HG02610 (cell line): Measurements from ENCODE around the gene IFITM5.
"Not testable (repeated sequence)": the region's sequence is repeated elsewhere in the genome, so short reads cannot be mapped to it uniquely, and the experiment has no call there.

ENCODE experiments used
- ATAC-seq: cut with Tn5 transposase; IDR thresholded peaks from one replicate; pipeline ENCODE4 v1.9.1; 2021; ENCODE audit warnings: mild to moderate bottlenecking, moderate library complexity; ENCODE audit not compliant: unreplicated experiment

Gene IFITM5

DNA sequence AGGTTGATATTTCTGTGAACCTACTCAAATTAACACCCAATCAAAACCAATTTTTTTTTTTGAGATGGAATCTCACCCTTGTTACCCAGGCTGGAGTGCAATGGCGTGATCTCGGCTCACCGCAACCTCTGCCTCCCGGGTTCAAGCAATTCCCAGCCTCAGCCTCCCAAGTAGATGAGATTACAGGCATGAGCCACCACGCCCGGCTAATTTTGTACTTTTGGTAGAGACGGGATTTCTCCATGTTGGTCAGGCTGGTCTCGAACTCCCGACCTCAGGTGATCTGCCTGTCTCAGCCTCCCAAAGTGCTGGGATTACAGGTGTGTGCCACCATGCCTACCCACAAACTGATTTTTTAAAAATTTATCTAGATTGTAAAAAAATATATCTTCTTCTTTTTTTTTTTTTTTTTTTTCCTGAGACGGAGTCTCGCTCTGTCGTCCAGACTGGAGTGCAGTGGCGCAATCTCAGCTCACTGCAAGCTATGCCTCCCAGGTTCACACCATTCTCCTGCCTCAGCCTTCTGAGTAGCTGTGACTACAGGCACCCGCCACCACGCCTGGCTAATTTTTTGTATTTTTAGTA lies 29.3 kb upstream of the IFITM5 start:
- not testable (repeated sequence) for ATAC-seq

DNA sequence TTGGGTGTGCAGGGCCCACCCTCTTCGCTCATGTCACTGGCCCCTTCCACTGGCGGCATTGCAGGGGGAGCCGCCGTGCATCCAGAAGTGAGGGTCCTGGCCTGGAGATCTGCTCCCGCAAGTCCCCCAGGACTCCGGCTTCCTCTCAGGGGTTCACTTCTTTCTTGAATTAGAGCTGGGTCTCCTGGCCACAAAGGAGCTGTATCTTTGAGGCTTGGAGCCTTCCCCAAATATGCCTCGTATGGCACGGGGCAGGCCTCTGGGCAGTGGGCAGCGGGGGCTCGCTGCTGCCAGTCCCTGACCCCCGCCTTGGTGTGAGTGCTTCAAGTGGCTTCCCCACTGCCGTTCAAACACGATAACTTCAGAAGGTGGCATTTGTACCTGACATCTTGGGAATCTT lies 28.7 kb upstream of the IFITM5 start:
- ATAC-seq: no peak

DNA sequence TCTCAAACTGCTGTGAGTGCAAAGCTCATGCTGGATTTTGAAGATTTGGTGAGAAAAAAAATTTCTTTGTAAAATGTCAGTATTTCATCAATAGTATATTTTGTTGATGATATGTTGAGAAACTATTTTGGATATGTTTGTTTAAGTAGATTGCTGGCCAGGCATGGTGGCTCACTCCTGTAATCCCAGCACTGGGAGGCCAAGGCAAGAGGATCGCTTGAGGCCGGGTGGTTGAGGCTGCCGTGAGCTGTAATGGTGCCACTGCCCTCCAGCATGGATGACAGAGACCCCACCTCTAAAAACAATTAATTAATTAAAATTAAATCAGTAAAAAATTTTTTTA lies 28.2 kb upstream of the IFITM5 start:
- no peak for ATAC-seq

DNA sequence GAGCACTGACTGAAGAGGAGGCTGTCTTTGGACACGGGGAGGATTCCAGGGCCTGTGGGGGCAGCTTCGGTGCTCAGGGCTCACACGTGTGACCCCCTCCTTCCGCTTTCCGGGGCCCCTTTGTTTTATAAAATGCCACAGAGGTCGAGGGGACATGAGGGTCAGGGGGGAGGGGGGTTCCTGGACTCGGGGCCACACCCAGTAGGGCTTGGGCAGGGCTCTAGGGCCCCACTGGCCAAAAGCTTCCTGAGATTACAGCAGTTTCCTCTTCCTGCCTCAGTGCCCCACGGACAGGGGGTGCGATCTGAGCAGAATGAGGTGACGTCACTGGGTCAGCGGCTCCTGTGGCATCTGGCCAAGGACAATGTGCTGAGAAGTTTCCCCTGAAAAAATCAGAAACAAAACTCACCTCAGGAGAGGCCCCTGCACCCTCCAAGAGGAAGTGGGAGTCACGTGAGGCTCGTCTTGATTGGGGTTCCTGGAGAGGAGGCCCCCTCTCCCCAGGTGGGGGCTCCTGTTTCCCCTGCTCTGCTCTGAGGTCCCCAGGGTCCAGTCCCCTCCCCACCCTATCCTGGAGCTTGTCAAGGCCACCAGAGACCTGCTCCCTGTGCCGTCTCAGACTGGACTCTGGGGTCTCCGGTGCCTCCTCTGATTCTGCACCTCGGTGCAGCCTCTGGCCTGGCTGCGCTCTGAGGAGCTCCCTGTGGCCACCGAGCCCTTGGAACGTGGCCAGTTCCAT lies 27.7 kb upstream of the IFITM5 start:
- ATAC-seq: peak; percentile 65

DNA sequence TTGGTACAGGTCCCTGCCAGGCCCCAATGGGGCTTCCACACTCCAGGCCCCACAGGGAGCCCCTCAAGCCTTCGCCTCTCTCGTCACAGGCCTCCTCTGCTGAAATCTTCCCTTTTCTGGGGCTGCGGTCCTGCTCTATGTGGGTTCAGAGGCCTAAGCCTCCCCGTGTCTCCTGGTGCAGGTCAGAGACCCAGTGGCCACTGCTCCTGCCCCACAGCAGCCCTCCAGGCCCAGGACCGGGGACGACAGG lies 27.2 kb upstream of the IFITM5 start:
- no peak for ATAC-seq

DNA sequence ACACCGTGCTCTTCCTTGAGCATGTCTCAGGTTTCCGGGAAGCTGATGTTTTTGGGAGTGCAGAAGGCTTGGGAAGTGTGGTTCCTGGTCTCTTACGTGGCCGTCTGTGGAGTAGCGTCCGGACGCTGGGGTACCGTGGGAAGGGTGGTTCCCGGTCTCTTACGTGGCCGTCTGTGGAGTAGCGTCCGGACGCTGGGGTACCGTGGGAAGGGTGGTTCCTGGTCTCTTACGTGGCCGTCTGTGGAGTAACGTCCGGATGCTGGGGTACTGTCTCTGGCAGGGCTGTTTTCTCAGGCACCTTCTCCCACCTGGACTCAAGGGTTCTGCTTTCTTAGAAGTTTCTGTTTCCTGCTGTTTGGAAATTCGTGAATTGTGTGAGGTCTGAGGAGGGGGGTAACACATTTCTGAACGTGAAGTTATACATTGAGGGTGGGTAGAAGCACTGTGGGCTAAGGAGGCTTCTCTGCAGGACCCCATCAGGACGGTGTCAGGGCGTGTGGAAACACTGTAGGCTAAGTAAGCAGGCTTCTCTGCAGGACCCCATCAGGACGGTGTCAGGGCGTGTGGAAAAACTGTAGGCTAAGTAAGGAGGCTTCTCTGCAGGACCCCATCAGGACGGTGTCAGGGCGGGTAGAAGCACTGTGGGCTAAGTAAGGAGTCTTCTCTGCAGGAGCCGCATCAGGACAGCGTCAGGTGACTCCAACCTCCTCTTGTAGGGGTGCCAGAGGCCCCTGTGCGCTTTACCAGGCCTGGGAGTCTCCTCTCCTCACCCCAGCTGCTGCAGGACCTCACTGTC lies 26.7 kb upstream of the IFITM5 start:
- ATAC-seq: no peak

DNA sequence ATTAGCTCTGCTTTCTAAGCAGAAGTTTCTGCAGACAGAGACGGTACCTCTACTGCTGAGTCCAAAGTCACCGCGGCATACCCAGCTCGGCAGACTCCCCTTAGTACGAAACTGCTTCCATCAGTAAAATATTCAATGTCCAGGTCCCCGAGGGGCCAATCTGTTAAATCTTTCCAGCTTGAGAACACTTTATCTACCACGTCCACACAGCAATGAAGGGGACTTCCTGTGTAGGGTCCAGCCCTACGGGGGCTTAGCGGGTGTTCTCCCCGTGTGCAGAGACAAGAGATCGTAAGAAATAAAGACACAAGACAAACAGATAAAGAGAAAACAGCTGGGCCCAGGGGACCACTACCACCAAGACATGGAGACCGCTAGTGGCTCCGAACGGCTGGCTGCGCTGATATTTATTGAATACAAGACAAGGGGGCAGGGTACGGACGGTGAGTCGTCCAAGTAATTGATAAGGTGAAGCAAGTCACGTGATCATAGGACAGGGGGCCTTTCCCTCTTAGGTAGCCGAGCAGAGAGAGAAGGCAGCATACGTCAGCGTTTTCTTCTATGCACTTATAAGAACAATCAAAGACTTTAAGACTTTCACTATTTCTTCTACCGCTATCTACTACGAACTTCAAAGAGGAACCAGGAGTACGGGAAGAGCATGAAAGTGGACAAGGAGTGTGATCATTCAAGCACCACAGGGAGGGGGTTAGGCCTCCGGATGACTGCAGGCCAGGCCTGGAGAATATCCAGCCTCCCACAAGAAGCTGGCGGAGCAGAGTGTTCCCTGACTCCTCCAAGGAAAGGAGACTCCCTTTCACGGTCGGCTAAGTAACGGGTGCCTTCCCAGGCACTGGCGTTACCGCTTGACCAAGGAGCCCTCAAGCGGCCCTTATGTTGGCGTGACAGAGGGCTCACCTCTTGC lies 25.5 kb upstream of the IFITM5 start:
- not testable (repeated sequence) for ATAC-seq

DNA sequence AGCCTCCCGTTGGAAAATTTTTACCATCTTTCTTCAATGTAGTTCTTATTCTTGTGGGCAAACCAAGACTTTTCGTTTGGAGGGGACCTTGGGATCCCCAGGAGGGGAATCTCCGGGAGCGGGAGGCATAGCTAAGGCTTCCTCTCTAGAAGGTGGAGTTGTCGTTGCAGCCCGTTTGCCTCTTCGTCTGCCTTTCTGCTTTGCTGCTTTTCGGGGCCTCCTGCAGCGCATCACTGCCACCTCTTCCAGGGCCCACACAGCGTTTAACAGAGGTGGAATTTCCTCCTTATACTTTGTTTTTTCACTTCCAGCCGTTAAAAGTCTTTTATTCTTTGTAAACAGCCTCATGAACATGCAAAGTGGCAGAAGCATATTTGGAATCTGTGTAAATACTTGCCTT lies 24.8 kb upstream of the IFITM5 start:
- no peak for ATAC-seq

DNA sequence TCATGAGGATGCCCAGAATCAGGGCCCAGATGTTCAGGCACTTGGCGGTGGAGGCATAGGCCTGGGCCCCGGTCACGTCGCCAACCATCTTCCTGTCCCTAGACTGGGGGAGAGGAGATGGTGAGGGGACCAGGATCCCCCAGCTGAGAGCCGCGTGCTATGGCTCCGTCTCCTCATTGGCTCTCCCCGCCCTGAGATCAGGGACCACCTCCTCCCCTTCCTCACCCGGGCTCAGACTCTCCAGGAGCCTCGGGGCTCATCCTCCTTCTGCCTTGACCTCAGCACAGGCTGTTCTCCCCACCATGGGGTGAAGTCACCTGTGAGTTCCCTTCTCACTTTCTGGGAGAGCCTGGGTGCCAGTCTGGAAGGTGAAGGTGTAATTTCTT lies 20.6 kb upstream of the IFITM5 start:
- not testable (repeated sequence) for ATAC-seq

DNA sequence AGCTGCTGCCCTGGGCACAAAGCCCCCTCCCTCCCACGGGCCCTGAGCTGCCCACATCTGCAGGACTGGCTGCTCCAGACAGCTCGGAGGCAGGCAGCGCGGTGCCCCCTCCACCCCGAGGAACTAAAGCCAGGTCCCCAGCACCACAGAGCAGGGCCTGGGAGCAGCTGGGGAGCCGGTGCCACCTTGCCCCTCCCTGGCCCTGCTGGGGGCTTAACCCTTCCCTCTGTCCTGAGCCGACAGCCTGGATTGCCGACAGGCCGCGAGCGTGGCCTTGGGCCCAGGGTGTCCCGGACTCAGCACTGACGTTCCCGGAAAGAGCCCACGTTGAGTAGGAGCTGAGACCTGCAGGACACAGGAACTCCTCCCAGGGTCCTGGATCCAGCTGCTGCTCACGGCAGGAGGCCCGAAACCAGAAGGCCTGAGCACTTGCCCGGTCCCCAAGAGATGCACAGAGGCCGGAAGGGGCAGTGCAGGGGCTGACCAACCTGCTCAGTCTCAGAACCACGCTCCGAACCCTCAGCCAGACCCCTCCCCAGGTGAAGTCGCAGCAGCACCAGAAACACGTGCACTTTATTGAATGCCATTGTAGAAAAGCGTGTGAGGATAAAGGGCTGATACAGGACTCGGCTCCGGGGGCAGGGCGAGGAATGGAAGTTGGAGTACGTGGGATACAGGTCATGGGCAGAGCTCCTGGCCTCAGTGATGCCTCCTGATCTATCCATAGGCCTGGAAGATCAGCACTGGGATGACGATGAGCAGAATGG lies 20.0 kb upstream of the IFITM5 start:
- ATAC-seq: not testable (repeated sequence)

DNA sequence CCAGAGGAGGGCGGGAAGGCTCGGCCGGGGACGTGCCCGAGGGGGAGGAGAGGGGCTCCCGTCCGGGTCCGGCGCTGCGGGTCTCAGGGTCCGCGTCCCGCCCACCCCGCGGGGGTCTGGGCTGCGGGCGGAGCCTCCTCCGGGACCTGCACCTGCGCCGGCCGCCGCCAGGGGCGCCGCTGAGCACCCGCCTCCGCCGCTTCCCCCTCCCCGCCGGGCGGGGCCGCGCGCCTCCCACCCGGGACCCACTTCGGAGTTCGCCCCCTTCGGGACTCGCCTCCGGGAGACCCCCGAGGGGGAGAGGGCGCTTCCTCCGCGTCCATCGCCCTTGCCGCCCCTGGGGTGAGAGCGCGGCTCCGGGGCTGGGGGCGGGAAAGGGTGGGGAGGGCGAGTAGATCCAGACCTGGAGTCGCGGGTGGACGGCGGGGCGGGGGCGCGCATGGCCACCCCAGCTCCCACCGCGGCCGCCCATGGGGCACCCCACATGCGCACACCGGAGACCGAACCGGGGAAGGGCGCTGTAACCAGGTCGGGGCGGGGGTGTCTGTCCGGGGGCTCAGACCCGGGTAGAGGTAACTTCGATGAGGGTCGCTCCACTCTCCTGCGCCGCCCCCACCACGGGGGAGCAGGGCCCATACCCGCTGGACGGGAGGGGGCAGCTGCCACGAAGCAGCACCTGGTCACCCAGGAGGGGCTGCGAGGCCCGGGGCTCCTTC lies 19.2 kb upstream of the IFITM5 start:
- peak; percentile 38 for ATAC-seq

DNA sequence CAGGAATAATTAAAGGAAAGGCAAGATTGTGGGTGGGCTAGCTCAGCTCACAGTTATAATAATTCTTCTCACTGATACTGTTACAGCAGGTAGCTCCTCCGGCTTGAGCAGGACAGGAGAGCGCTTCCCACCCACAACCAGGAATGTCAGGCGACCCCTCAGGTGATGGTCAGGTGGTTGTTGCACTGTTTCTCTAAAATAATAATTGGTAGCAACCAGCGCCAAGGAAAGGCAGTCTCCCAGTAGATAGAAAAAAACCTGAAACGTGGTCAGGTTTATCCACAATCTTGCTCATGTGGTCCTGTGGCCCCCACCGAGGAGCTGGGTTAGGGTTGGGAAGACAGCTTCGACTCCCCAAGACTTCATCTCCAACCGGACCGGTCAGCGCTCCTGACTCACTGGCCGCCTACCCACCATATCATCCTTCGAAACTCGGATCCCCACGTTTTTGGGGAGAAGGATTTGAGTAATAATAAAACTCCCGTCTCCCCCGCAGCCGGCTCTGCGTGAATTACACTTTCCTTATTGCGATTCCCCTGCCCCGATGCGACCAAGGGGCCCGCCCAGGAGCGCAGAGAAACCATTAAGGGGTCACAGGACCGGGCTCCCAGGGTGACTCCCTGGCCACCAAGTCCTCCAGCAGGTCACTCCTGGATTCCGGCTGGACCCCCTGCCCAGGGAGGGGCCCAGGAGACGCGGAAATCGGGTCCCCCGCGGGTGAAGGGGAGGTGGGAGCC lies 18.5 kb upstream of the IFITM5 start:
- ATAC-seq: peak; percentile 15

DNA sequence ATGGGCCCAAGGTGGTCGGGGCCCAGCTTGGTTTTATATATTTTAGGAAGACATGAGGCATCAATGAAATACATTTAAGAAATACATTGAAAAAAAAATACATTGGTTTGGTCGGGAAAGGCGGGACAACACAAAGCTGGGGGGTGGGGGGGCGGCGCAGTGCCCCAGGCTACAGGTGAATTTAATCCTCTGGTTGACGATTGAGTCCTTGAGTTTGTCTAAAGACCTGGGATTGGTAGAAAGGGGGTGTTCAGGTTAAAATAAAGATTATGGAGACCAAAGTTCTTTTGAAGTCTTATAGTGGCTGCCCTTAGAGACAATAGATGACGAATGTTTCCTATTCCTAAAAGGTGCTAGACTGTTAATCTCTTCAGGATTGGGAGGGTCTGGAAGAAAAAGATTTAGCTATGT lies 17.6 kb upstream of the IFITM5 start:
- no peak for ATAC-seq

DNA sequence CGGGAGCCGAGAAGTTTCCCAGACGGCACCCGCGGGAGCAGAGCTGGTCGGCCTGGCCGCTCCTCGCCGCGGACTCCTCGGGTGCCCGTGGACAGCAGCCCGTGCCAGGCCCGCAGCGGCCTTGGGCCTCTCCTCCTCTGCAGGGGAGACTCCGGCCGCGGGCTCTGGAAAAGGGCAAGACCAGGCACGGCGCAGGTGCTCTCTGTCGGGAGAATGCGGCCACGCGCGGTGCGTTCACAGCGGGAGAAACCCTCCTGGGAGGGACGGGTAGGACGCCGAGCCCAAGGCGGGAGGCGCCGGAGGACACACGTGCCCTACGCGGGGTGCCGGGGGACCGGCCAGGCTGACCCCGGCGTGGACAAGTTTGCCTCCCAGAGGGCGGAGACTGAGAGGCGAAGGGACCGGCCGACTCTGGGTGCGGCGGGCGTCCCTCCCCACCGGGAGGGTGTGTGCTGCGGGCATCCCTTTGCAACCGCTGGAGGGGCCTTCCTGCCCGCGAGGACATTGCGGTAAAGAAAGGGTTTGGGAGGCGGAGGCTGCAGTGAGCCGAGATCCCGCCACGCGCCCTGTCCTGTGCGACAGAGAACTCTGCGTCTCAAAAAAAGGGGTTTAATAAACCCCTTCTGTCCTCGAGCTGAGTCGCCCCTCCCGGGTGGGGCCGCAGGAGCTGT lies 16.8 kb upstream of the IFITM5 start:
- ATAC-seq: no peak

DNA sequence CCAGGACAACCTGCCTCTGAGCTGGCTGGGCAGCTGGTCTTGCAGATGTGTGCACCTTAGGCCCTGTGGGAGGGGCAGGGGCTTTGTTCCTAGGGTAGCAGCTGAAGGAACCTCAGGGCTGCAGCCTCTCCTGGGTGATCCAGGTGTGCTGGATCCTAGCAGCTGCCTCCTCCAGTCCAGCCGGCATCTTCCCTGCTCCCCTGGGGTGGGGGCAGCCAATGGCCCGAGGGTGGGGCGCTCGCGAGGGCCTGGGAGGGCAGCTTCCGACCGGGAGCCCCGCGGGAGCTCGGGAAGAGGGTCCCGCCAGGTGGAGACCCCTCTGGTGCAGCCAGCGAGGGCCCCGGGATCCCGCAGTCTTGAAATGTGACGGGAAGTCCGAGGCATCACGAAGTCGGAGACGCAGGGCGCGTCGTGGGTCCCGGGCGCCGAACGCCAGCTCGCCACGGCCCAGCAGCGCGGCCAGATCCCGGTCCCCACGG lies 16.2 kb upstream of the IFITM5 start:
- ATAC-seq: no peak

DNA sequence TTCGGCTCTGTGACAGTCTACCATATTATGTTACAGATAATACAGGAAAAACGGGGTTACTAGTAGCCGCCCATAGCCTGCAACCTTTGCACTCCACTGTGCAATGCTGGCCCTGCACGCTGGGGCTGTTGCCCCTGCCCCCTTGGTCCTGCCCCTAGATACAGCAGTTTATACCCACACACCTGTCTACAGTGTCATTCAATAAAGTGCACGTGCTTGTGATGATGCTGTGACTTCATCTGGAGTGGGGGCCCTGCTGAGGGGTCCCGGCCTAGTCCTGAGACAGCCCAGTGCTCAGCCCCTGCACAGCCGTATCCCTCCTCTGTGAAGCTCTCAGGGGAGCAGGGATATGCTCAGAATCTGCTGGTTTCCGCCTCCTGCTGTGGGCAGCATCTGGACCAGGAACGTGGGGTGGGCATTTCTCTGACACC lies 15.7 kb upstream of the IFITM5 start:
- no peak for ATAC-seq

DNA sequence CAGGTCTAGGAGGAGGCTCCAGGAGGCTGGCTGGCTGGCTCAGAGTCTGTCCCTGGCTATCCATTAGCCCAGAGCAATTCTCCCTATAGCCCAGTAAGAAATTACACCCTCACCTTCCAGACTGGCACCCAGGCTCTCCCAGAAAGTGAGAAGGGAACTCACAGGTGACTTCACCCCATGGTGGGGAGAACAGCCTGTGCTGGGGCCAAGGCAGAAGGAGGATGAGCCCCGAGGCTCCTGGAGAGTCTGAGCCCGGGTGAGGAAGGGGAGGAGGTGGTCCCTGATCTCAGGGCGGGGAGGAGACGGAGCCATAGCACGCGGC lies 15.2 kb upstream of the IFITM5 start:
- ATAC-seq: not testable (repeated sequence)

DNA sequence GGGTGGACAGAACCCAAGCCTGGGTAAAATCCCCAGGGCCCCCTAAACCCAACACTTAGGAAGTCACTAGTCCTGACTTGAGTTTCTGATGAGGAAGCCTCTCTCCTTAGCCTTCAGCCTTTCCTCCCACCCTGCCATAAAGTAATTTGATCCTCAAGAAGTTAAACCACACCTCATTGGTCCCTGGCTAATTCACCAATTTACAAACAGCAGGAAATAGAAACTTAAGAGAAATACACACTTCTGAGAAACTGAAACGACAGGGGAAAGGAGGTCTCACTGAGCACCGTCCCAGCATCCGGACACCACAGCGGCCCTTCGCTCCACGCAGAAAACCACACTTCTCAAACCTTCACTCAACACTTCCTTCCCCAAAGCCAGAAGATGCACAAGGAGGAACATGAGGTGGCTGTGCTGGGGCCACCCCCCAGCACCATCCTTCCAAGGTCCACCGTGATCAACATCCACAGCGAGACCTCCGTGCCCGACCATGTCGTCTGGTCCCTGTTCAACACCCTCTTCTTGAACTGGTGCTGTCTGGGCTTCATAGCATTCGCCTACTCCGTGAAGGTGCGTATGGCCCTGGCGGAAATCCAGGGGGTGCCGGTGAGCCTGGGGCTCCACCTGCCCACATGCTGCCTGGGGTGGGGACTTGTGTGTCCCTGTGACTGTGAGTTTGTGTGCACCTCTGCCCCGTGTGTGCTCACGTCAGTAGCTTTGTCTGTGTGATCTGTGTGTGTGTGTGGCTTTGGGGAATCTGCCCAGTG lies 14.6 kb upstream of the IFITM5 start, which contains the start of gene IFITM1:
TSS of gene IFITM1 (plus strand) at position 254 of the 767 bp plus-strand sequence. CDS start at position 385, 131 bp downstream.
- ATAC-seq: peak; percentile 27
